Occipital lobe (tissue), 2 donors: Measurements from ENCODE around the gene S100Z. TPM values are rescaled to one million over a fixed set of nuclear protein-coding genes. Genes with fewer than 3 reads are reported as not detected.
"Not testable (repeated sequence)": the region's sequence is repeated elsewhere in the genome, so short reads cannot be mapped to it uniquely, and the experiment has no call there.

ENCODE experiments used
- DNase-seq: peaks from one replicate; lab custom pipeline; 2025; lab: John Stamatoyannopoulos, UW
- total RNA-seq: library from RNA; depleted of rRNA; stranded (reverse); fragments of >200 nt; gene quantifications from one replicate; pipeline ENCODE4 v1.2.3, GENCODE V29; 2014

Gene S100Z
- total RNA-seq, 1 donor from 2014 or later, result 0.47 TPM

DNA sequence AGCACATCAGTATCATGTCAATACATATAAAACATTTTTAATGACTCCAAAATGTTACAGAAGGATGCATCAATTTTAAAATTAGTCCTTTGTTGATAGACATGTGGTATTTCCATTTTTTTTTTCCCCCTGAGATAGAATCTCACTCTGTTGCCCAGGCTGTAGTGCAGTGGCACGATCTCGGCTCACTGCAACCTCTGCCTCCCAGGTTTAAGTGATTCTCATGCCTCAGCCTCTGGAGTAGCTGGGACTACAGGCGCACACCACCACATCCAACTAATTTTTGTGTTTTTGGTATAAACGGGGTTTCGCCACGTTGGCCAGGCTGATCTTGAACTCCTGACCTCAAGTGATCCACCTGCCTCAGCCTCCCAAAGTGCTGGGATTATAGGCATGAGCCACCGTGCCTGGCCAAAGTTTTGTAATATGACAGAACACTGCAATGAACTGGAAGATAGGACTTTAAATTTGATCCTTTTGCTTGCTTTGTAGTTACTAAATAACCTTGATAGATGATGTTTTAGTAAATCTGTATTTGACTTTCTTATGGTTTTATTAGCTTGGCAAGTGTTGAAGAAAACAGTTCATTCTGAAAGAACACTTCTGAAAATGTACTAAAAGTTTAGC is 27.6 kb upstream of the S100Z start:
- DNase-seq, result not testable (repeated sequence)

DNA sequence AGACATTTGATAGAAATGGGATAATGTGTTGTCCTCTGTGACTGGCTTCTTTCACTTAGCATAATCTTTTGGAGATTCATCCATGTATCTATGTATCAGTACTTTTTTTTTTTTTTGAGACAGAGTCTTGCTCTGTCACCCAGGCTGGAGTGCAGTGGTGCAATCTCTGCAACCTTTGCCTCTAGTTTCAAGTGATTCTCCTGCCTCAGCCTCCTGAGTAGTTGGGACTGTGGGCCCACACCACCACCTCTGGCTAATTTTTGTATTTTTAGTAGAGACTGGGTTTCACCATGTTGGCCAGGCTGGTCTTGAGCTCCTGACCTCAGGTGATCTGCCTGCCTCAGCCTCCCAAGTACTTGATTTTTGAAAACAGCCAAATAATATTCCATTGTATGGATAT is 23.4 kb upstream of the S100Z start:
- DNase-seq, result not testable (repeated sequence)

DNA sequence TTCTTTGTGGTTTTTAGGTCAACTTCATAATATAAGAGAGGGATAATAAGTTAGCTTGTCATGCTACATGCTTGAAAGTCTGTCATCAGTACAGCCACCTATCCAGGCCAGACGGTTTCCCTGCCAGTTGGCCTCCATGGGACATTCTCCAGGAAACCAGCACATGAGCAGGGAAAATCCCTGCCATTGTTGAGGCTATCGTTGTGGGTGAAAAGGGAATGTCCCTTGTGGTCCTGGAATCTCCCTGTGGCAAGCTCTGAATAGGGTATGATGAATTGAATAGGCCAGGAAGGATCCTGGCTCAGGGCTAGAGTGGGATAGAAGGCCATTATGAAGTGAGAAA is 18.7 kb upstream of the S100Z start:
- no peak for DNase-seq

DNA sequence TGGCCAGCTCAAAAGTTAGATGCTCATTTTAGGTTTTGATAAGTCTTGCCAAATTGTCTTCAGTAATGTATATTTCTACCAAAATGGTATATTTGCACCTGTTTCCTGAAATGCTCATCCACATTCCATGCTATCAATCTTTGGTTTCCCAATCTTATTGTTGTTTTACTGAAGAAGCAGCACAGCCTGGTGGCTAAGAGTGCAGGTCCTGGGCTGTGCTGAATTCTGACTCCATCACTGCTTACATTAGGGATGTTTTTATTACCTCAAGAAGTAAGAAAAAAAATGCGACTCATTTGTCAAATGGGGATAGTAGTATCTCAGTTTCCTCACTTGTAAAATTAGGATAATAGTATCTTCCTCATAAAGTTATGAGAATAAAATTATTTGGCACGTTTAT is 13.6 kb upstream of the S100Z start:
- DNase-seq, result no peak

DNA sequence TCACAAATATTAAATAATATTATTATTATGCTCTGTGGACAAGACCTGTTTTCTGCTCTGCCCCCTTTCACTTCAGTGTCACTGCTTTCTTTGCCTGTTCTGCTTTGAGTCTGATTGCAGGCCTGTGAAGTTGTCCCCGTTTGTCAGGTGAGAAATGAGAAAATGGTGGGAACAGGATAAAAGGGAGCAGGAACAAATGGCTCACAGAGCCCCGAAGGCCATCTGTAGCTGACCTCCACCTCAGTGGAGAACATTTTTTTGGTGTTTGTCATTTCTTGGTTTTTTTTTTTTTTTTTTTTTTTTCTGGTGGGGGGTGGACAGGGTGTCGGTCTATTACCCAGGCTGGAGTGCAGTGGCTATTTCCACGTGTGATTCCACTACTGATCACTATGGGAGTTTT is 13.2 kb upstream of the S100Z start:
- DNase-seq, result no peak

DNA sequence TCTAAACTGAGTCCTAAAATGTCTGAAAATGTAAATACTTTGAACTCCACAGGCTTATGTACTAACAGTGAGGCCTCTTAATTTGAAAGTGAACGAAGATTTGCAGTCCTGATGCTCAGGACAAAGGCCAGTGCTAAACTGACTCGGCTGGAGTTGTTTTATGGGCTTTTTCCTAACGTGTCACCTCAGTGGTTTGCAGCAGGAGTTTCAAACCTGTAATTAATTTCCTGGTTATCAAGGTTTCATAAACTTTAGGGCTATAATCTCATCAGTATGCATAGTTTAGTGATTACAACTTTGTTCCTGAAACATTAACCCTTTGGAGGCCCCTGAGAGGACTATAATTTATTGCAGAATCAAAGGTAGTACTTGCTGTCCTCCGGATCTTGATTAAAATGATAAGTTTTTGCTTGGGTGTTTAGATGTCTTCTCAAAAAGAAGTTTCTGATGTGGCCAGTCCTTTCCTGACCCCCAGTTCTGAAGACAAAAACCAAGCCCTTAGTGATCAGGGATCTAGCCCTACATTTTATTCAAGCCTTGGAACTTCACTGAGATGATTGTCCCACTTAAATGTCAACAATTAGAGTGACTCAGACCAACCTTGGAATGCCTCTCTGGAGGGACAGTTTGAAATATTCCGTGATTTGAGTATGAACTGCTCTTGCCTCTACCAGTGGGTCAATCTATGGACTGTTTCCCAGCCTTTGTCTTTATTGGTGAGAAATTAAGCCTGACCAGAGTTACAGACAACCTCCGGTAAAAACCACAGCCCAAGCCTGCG is 11.1 kb upstream of the S100Z start:
- no peak for DNase-seq

DNA sequence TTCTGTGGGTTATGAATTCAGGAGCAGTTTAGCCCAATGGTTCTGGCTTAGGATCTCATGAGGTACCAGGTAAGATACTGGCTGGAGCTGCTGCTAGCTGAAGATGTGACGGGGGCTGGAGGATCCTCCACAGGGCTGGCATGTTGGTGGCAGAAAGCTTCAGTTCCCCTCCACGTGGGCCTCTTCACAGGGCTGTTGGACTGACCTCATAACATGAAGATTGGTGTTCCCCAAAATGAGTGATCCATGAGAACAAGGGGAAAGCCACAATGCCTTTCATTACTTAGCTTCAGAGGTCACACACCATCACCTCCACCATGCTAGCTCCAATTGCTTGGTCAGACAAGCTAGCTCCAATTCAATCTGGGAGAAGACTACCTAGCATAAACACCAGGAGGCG is 8.5 kb upstream of the S100Z start:
- no peak for DNase-seq

DNA sequence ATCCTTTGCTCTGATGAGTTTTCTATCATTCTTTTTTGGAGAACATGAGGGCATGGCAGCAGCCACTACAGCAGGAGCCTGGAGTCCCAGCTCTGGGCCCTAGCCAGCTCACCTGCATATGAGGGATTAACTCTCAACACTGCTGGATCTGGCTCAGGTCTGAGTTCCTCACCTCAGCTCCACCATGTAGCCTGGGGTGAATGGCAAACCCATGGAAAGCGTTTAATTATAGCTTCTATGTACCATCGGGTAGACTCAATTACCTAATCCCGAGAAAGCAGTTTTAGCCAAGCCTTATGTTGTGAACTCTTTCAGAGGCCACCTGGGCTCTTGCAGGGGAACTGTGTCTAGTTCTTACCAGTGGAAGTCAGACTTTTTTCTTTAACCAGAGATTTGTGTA is 3.9 kb upstream of the S100Z start:
- no peak for DNase-seq

DNA sequence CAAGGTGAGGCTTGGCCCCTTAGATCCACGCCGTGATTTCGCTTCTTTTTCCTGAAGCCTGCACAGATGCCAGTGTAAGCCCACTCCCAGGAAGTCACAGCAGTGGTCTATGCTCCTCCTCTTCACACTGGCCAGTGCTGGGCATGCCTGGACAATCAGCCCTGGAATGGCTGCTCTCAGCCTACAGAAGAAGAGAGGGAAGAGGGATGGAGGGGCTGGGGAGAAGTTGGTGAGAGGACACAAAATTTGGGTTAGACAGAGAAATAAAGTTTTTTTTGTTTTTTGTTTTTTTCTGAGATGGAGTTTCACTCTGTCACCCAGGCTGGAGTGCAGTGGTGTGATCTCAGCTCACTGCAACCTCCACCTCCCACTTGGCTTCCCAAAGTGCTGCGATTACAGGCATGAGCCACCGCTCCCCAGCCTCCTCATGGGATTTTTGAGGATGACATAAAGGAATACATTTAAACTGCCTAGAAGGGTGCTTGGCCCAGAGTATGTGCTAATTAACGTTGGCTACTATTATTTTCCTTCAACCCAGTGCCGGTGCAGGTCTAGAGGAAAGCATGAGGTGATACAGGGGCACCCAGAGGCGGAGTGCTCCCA is 830 bp downstream of the S100Z start:
- no peak for DNase-seq

DNA sequence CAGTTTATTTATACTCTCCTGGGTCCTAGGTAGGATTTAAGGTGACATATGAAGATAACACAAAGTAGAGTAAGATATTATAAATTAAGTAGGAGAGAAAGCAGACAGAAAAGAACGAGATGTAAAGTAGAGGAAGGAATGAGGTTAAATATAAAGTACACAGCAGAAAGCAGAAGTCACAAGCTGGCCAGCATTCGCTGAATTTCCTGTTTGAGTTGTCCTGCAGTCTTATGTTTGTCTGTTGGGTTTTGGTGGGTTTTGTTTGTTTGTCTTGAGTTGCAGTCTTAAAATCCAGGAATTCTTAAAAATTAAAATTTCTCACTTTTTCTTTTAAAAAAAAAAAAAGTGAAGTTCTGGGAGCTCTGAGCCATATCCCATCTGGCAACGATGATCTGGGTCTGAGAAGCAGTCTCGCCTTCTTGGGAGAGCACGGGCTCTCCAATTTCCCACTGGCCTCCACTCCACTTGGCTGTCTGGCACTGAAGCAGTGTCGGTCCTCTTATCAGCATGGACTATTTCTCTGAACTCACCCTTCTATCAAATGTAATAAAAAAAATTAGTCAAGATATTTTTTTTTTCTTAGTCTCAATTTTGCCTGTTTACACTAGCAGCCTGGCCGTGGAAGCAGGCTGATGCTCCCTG is 2.0 kb downstream of the S100Z start:
- no peak for DNase-seq

DNA sequence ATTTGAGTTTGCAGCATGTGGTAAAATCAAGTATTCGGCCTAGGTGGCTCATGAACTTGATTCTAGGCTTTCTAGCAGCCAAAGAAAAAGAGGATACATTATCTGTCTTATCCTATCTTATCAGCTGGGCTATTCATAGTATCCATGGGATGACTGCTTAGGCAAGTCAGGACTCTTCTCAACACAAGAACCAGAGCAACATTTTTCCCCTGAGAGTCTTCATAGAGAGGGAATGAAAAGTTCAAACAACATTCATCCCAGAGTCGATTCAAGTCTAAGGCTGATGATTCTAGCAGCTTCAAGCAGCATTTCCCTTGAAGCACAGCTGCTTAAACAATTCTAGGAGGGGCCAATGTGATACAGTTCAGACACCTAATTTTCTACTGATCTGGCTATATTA is 3.0 kb downstream of the S100Z start:
- no peak for DNase-seq

DNA sequence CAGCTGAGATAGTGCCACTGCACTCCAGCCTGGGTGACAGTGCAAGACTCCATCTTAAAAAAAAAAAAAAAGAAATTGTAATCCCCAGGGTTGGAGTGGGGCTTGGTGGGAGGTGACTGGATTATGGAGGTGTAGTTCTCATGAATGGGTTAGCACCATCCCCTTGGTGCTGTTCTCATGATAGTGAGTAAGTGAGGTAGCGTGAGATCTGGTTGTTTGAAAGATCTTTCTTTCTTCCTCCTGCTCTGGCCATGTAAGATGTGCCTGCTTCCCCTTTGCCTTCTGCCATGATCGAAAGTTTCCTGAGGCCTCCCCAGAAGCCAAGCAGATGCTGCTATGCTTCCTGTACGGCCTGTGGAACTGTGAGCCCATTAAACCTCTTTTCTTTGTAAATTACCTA is 3.9 kb downstream of the S100Z start:
- DNase-seq, result not testable (repeated sequence)

DNA sequence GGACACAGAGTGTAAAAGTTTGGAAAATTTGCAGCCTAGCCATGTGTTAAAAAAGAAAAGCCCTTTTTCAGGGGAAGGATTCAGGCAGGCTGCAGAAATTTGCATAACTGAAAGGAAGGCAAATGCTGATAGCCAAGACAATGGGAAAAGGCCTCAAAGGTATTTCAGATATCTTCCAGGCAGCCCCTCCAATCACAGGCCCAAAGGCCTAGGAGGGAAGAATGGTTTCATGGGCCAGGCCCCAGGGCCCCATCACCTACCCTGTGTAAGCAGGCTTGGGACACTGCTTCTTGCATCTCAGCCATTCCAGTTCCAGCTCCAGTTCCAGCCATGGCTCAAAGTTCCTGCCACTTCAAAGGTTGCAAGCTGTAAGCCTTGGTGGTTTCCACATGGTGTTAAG is 4.8 kb downstream of the S100Z start:
- DNase-seq, result no peak

DNA sequence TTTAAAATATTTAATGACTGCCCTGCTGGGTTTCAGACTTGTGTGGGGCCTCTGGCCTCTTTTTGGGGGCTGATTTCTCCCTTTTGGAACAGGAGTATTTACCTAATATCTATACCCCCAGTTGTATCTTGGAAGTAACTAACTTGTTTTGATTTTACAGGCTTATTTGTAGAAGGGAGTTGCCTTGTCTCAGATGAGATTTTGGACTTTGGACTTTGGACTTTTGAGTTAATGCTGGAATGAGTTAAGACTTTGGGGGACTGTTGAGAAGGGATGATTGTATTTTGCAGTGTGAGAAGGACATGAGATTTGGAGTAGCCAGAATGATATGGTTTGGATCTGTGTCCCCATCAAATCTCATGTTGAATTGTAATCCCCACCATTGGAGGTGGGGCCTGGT is 5.7 kb downstream of the S100Z start:
- not testable (repeated sequence) for DNase-seq

DNA sequence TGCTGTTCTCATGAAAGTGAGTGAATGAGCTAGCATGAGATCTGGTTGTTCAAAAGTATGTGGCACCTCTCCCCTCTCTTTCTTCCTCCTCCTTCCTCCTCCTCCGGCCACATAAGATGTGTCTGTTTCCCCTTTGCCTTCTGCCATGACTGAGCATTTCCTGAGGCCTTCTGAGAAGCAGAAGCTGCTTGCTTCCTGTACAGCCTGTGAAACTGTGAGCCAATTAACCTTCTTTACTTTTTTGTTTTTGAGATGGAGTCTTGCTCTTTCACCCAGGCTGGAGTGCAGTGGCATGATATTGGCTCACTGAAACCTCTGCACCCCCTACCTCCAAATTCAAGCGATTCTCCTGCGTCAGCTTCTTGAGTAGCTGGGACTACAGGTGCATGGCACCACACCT is 6.1 kb downstream of the S100Z start:
- DNase-seq, result no peak

DNA sequence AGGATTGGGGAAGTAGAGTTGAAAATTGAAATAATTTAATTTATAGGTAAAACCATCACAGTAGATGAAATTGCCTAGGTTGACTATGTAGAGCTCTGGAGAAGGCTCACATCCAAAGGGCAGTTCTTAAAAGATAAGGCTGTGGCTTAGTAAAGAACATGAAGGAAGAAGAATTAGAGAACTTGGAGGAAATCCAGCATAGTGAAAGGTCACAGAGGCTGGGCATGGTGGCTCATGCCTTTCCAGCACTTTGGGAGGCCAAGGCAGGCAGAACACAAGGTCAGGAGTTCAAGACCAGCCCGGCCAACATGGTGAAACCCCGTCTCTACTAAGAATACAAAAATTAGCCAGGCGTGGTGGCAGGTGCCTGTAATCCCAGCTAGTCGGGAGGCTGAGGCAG is 7.0 kb downstream of the S100Z start:
- not testable (repeated sequence) for DNase-seq

DNA sequence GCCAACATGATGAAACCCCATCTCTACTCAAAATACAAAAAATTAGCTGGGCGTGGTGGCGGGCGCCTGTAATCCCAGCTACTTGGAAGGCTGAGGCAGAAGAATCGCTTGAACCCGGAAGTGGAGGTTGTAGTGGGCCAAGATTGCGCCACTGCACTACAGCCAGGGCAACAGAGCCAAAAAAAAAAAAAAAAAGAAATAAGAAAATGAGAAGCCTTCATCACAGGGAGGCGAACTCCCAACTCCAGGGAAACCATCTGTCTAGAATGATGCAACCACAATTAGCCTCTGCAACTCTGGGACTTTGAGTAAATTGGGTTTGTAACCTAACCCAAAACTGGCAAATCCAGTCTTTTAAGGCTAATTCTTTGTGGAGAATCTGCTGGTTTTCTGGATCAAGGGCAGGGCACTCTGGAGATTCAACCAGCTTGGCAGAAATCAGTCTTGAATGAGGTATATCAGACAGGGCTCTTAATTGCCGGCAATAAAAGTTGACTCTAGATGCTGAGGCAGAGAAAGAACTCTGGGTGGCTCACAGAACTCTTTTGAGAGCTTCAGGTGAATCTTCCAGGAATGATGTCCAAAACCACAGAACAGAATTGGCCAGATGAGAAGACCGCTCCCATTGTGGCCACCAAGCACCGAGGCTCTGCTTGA is 9.9 kb downstream of the S100Z start:
- no peak for DNase-seq

DNA sequence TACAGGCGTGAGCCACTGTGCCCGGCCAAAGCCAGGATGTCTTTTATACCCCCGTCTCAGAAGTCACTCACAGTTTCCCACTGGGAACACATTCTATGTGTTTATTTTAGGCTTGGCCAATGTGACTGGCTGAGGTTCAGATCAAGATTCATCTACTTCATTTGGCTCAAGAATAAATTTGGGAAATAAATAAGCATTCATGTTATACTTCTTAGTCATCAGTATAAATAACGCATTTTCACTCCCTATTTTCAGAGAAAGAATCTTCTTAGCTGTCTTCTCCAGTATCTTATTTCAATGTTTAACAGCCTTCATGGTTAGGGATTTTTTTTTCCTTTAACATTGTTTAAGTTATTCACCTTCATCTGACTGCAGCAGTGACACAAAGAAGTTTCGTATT is 11.8 kb downstream of the S100Z start:
- no peak for DNase-seq

DNA sequence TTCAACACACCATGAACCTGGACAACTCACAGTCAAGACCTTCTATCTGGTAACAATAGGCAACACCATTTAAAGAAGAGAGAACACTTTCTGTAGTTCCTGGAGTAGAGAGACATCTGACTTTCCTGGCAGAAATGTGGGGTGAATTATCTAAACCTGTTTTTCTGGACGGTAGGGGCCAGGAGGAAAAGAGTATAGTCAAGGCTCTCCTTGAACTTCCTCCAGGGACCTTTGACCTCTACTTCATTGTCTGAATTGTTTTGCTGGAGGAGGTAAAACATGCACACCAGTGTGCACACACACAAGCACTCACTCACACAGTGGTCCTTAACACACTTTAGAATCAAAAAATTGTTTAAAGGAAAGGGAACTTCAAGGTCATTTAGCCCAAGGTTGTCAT is 13.2 kb downstream of the S100Z start:
- no peak for DNase-seq

DNA sequence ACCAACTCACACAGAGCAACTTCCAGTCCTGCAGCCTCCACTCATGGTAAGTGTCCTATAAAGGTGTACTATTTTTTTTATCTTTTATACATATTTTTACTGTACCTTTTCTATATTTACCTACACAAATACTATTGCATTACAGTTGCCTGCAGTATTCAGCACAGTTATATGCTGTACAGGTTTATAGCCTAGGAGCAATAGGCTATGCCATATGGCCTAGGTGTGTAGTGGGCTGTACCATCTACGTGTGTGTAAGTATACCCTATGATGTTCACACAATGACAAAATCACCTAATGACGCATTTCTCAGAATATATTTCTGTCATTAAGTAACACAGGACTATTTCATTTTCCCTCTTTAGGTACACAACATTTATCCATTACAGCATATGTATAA is 16.7 kb downstream of the S100Z start:
- no peak for DNase-seq

DNA sequence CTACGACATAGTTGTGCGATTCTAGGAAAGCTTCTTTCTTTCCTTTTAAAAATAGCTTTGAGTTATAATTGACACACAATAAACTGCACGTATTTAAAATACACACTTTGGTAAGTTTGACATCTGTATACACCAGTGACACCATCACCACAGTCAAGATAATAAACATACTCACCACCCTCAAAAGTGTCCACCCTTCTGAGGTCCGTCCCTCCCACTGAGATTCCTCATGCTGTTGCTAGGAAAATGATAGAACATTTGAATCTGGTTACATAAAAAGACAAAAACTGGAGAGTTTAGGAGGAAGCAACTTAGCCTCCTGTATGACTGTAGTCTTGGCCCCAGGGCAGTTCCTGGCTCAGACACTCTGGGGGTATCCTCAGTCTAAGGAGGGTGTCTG is 17.2 kb downstream of the S100Z start:
- DNase-seq, result no peak
